ENCODE results near the gene ADSS1.
A peak's percentile ranks its signal among the peaks of the same experiment; 100 is the strongest.

ADSS1 gene

DNA sequence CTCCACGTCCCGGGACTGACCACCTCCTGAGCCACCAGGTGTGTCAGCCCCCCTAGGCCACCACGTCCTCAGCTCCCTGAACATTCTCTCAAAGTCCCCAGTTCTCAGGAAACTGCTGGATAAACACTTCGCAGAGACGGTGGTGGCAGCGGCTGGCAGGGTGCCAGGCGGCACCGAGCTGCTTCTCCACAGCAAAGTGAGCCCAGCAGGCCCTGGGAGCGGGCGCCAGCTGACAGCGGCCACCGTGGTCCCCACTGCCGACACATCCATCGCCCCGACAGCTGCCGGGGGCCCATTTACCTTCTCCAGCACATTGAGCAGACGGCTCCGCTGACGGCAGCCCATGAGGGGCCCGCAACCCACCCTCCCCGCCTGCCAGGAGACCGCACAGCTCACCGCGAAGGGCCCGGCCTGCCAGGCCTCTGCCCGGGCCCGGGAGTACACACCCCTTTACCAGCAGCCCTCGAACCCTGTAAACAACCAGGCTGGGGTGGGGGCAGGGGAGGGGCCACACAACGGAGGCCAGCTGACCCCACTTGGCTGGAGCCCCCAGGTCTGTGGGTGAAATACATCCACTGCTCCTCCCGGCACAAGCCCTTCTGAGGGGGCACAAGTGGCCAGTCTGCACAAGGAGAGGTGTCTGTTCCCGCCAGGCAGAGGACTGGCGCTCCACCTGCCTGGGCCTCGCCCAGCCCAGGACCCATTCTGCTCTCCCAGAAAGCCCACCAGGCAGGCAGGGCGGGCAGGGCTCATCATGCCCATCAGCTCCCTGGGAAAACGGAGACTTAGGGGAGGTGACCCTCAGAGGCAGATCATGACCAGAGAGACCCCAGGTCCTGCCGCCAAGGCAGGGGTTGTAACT, 61.0 kb downstream of the ADSS1 start:
- DNase-seq: no peak

DNA sequence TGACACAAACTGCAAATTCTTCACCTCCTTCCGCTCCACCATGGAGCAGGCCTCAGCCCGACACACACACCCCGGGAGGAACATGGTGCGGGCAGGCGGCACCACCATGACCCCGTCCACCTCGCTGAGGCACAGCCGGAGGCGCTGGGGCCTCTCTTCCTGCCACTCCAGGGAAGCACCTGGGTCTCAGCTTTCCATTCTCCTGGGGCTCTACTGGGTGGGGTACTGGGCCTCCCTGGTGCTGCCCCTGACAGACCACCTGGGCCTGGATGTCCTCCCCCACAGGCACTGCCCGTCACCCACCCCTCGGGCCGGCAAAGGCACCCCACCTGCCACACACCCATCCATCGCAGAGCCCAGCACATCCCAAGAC, 61.7 kb downstream of the ADSS1 start:
- DNase-seq: no peak

DNA sequence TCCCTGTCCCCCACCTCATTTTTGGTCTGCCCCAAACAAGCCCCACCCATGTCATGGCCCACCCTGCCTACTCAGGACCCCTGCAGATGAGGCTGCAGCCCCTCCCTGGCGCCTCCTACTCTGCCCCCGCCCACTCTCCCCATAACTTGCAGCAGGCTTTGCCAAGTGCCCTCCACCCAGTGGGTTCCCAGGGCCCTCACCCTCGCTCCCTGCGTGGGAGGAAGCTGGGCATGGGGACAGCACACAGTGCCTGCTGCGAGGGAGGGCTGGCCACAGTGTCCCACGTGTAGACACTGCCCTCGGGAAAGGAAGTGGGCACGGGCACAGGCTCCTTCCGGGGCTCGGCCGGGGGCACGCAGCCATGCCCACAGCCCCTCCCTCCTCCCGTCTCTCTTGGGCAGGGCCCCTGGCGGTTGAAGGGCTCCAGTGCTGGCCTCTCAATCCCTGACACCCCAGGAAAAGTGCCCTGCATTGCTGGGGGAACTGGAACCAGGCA, 62.1 kb downstream of the ADSS1 start:
- no peak for DNase-seq

DNA sequence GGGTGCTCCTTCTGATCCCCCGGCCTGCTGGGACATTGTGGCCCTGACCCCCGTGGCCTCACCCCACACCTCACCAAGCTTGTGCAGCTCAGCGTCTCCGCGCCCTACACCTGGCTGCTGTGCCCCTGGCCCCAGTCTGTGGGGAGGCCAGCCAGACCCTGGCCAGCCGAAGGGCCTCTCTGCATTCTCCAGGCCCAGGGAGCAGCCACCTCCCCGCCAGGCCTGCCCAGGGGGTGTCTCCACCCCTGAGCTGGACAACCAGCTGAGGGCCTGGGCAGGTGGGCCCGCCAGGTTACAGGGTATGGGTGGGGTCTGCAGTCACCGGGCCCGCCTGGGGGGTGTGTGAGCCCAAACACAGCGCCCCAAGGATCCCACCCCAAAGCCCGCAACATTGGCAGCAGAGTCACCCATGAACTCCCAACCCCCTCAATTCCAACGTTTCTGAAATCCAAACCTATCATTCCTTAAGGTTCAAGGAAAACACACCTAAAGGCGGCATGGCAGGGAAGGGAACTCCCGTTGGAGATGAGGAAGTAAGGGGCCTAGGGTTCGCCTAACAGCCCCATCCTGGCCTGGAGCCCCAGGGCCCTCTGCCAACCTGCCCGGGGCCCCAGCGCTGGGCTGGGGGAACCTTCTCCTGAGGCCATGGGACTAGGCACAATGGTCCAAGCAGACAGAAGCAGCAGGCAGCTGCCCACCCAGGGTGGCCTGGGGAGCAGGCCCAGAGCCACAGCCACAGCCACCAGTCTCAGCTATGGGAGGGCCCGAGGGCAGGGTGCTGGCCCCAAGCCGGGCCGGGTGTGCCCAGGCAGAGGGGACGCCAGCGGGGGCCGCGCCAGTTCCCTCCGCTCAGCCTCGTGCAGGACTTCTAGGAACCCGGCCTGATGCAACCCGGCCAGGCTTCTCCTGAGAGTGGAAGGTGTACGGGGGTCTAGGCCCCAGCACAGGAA, 63.0 kb downstream of the ADSS1 start:
- no peak for DNase-seq

DNA sequence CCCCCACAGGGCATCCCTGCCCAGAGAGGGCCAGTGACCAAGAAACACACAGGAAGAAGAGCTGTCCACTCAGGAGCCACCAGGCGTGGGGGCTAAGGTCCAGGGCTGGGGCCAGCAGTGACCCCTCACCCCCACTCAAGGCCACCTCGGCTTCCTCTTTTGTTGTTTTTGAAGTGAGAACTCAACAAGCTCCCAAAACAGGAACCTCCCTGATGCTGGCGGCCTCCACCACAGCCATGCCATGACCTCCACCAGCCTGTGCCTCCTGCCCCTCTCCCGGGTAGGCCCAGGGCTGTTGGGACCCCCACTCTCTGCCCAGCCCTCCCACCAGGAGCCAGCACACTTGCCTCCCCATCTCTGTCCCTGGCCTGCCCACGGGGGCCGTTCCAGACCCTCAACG, 63.7 kb downstream of the ADSS1 start:
- no peak for DNase-seq

DNA sequence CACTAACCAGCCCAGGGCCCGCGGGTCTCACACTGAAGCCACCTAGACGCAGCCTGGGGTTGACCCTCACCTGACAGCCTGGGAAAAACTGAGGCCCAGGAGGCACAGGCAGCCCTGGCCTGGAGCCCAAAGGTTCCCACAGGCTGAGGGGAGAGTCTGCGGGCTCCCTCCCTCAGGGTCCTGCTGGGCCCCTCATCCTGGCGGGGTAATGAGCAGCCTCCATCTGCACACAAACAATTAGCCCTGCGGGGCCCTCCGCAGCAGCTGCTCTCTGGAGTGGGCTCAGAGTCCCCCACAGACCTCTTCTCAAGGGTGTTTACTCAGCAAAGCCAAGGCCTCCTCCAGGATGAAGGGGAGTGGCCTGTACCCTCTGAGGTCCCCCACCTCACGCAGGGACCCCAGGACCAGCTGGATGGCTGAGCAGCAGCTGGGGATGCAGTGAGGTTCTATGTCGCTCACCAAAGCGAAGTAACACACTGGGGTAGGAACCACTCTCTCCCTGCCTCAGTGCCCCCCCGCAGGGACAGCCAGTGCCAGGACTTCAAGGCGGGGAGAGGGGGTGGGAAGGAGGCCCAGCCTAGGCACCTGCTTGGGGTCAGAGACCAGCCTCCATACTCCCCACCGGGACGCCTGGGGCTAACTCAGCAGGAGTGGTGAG, 64.3 kb downstream of the ADSS1 start:
- DNase-seq: no peak

DNA sequence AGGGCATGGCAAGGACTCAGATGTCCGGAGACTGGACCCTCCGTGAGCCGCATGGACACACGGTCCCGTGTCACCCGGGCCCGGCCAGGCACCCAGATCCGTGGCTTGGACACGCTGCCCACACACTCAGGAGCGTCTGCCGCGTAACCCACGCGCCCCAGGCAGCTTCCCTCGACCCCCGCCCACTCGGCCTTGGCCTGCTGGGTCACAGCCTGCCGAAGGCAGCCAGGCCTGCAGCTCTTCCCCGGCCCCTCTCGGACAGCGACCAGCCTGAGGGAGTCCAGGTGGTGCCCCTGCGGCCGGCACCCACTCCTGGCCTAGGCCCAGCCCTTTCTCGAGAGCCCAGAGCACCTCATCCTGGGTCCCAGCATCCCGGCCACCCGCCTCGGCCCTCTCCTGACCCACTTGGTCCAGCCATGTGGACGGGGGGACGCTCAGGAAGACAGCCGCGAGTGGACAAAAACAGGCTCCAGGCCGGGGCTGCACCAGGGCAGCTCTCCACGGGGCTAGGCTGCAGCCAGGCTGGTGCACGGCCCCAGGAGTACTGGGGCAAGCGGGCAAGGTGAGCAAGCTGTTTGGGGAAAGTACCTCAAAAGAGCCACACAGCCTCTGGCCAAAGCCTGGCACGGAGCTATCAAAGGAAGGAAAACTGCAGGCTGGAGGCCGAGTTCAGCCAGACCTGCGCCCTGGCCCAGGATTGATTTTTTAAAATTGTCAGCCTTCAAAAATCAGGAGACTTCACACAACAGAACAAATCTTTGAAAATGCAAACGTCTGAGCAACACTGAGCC, 65.0 kb downstream of the ADSS1 start:
- no peak for DNase-seq

DNA sequence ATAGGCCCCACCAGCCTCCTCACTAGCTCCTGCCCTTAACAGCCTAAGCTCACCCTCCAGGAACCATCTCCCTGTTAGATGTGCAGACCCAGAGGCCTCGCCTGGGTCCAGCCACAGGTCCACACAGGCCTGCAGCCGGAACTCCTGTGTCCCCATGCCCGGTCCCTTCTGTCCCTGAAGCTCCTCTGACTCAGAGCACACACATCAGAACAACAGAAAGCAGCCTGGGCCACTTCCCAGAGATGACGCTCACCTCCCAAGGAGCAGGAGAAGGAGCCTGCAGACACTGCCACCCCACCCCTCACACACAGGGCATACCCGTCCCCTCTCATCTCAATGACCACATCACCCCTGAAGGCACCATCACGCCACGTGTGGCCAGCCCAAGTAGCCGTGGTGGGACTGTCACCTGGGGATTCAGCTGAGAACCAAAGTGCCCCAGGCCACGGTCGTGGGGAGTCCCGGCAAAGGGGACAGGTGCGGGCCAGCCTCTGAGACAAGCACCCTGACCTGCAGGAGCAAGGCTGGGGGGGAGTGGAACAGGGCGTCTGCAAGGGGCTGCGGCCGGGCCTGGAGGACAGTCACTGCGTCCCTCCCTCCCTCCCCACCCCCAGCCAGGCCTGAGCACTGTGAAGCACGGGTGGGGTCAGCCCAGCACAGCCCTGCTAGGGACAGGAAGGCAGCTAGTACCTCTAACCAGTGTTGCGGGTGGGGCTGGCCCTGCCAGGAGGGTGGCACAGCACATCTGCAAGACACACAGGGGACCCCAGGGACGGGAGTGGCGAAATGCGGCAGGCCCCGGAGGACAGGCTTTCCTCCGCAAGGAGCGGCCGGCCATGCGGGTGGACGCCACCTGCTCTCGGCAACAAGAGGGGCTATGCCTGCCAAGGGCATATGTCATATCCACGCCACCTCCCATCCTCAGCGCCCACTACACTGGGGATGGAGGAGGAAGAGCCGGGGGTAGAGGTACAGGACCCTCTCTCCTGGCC, 66.0 kb downstream of the ADSS1 start:
- DNase-seq: no peak

DNA sequence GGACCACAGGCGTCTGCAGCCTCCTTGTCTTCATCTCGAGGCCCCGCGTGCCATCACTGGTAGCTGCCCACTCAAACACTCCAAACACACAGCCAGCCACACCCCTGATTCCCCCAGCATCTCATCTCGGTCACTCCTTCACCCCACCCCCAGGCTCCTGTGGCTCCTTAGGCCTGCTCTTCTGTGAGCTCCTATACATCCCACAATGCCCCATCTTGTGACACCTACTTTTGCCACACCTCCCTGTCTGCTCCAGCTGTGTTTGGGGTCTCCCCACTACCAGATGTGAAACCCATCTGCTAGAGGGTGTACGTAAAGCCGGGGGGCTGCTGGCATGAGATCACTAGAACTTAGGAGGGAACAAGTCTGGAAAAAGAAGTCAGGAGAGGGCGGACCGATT, 67.4 kb downstream of the ADSS1 start:
- no peak for DNase-seq

DNA sequence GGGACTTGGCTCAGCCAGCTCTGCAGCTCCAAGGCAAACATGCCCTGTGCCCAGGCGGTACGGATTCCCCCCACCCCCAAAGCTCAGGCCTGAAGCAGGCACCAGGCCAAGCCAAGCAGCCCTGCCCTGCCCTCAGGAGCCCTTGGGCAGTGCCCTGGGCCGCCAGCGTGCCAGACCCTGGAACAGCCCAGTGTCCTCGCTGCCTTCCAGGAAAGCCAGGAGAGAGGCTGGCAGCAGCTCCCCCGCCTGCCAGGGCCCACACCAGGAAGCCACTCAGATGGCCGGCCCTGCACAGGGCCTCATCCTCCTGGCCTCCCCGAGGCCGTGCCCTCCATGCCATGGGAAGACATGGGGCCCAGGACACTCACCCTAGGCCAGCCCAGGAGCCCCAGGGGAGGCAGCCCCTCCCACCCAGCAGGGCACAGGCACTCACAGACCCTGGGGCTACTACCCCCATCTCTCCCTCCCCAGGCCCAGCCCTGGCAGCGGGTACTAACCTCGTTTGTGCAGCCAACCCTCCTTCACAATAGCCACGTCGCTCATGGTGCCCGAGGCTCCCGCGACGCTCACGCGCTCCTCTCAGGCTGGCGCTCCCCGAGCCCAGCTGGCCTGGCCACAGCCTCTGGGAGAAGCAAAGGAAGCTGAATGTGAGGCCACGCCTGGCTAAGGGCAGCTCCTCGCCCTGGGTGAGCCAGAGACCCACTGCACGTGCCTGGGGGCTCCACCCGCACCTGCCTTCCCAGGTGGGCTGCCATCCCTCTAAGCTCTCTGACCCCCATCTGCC, 68.3 kb downstream of the ADSS1 start:
- DNase-seq: no peak

DNA sequence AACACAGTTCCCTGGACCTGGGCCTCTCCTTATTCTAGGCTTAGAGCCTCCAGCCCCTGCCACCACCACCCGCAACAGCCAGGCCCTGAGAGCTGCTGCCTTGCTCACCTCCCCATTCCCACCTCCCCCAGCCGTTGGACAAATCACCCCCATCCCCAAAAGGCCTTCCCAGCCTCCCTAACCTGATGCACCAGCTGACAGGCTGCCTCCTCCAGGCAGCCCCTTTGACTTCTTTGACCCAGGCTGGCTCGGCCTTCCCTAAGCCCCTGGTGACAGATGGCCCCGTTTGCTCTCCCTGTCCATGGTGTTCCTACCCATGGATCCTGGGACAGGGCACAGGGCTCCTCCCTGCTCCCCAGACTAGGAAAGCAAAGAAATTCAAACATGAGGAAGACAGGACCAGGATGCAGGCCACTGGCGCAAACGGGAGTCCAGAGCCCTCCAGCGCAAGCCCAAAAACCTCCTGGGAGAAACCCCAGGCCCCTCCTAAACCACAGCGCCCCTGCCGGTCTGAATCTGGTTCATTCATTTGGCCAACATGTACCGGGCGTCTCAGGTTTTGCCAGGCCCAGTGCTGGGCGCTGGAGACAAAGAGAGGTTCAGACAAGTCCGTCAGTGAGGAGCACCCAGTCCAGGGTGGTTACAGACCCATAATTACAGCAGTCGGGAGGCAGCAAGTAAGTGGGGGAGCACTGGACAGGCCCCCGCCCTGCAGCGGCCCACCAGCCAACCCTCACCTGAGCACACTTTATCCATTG, 69.1 kb downstream of the ADSS1 start:
- no peak for DNase-seq

DNA sequence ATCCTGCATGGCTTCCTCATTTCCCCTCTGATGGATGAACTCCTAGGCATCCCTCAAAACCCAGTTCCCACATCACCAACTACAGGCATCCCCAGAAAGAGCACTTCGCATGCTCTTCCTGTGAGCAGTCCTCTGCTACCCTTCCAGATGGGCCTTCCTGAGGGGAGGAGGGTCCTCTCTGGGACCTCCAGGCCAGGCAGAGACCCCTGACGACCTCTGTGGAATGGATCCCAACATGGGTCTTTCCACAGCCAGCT, 69.6 kb downstream of the ADSS1 start:
- no peak for DNase-seq

DNA sequence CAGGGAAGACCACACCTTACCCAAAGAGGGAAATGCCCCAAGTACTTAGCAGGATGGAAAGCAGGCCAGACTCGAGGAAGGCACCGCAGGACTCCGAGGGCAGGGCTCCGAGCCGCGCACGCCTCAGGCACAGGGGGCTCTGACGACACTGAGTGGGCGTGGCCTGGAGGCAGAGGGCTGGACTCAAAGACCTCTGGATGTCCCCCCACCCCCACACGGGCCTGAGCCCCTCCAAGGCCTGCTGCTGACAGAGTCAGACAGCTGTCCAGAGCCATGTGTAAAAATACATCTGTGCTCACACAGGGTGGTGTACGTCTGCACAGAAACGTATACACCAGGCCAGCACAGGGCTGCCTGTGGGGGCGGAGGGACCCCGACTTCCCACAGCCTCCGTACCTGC, 70.1 kb downstream of the ADSS1 start:
- peak; percentile 56 to 69 for DNase-seq

DNA sequence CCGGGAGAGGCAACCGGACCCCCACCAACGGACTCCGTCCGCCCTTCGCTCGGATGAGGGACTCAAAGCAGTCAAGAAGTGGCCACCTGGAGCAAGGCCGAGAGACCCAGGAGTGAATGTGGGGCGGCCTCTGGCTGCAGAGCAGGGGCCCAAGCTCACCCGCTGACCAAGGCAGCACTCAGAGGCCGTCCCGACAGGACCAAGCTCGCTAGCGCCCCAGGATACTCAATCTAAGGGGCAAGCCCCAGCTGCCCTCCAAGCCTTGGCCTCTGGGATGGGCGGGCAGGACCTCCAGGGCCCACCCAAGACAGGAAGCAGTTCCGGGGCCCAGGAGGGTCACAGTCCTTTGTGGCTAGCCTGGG, 70.6 kb downstream of the ADSS1 start:
- no peak for DNase-seq

DNA sequence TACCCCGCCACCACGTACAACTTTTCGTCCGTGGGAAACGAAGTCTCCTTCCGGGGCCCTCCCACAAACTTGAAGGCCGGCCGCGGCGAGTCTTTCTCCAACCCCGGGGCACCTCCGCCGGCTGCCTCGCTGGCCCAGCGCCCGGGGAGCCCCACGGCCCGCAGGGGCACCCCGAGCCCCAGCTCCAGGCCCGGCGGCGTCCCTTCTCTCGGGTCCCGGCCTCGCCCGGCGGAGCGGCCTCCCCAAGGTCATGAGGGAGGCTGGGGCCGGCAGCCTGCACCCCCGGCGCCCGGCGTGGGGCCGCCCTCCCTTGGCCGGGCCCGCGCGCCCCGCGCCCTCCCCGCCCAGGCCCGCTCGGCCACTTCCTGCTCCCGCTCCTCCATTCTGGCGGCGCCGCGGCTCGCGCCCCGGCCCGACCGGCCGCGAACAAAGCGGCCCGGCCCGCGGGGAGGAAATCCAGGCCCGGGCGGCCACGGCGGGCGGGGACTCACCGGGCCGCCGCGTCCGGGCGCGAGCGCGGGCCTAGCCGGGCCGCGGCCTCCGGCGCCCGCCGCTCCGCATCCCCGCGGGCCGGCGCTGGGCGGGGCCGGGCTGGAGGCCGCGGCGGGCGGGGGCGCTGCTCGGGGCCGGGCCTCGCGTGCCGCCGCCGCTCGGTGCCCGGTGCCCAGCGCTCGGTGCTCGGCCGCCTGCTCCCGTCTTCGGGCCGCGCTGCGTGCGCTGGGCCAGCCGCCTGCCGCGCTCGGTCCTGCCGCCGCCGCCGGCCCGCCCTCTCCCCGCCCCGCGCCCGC, 71.2 kb downstream of the ADSS1 start, which contains the start of gene AKT1:
TSS of gene AKT1 (minus strand) at position 756 of the 788 bp plus-strand sequence. CDS start 3,105 bp downstream, outside the sequence.
- DNase-seq: peak in 1 of 2 experiments; percentile 37

DNA sequence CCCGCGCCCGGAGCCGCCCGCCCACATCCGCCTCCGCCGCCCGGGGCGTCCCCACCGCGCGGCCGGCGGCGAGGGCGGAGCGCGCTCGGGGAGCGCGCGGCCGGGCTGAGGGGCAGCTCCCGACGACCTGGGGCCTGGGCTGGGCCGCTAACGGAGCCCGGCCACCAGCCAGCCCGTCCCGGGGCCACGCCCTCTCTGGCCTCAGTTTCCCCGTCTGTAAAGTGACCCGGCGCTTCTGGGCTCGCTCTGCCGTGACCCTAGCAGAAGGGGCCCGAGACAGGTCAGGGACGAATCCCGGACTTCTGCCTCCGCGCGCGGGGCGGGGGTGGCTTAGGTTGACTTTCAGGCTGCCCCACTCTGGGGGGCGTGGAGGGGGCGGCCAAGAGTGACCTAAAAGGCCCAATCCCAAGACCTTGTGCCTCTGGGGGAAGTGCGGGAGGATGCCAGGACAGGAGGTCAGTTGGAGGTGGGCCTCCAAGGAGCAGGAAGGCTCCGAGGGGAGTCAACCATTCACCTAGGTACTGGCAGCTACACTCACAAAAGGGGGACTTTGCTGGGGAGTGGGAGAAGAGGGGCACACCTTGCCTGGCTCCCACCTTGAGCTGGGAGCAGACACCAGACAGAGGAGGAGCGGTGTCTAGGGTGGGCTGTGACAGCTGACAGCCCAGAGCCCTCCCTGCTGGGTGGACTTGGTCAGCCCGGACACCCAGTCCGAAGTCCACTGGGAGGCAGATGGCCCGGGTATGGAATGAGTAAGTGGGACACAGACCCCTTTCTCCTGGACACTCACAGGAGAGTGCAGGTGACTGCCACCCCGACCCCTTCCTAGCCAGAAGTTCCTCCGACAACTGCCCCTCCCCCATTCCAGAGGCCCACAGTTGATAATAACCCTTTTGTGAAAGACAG, 72.0 kb downstream of the ADSS1 start:
- peak; percentile 57 to 63 for DNase-seq

DNA sequence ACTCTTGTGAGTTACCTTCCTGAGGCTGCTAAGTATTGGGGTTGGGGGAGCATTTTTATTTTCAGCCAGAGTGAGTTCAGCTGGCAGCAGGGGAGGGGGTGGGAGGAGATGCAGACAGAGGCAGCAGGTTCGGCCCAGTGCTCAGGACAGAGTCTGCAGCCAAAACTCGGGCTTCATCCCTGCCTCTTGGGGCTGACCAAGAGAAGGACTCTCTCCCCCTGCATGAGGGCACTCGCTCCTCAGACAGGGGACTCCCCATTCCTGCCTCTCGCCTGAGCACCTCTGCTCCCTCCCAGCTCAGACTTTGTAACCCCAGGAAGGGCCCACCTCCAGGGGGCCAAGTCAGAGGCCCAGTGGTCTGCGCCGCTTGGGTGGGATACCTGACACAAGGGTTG, 72.7 kb downstream of the ADSS1 start:
- no peak for DNase-seq

Measured in activated CD4-positive, alpha-beta T cell treated with anti-CD3 and anti-CD28 coated beads, Interleukin-2, amount 50 U/mL, for 48 hours (primary cell).